Skeletal muscle tissue (tissue), 4 donors: Measurements from ENCODE around the gene NARS2. TPM values are rescaled to one million over a fixed set of nuclear protein-coding genes. Genes with fewer than 3 reads are reported as not detected.
"Not testable (repeated sequence)": the region's sequence is repeated elsewhere in the genome, so short reads cannot be mapped to it uniquely, and the experiment has no call there.

Experiments
- H3K27ac ChIP-seq: one replicate; pipeline ENCODE4 v1.7.0; 2013; ENCODE audit warnings: mild to moderate bottlenecking, low read depth, low read length, inconsistent platforms
- H3K27me3 ChIP-seq, 3 donors: one replicate each; pipeline ENCODE4 v1.7.0; 2013; ENCODE audit warnings: low read length in 3 of 3; ENCODE audit not compliant: control insufficient read depth in 3 of 3, insufficient read depth in 3 of 3
- H3K36me3 ChIP-seq, 3 donors: one replicate each; pipeline ENCODE4 v1.7.0; 2013; ENCODE audit warnings: low read length in 3 of 3; ENCODE audit not compliant: control insufficient read depth in 3 of 3, insufficient read depth in 3 of 3
- H3K4me1 ChIP-seq, 3 donors: one replicate each; pipeline ENCODE4 v1.7.0; 2013; ENCODE audit warnings: low read length in 3 of 3, mild to moderate bottlenecking in 3 of 3; ENCODE audit not compliant: control insufficient read depth in 3 of 3, insufficient read depth in 3 of 3
- H3K4me3 ChIP-seq, 3 donors: one replicate each; pipeline ENCODE4 v1.7.0; 2013; ENCODE audit warnings: low read length in 3 of 3
- H3K9ac ChIP-seq, 3 donors: one replicate each; pipeline ENCODE4 v1.7.0; 2013; ENCODE audit warnings: low read length in 3 of 3, mild to moderate bottlenecking in 3 of 3, moderate library complexity in 2 of 3, low read depth in 1 of 3
- H3K9me3 ChIP-seq, 3 donors: one replicate each; pipeline ENCODE4 v1.7.0; 2013; ENCODE audit warnings: low read length in 3 of 3; ENCODE audit not compliant: control insufficient read depth in 3 of 3
- total RNA-seq: library from RNA; depleted of rRNA; stranded (reverse); fragments of >200 nt; gene quantifications from one replicate; pipeline ENCODE4 v1.2.3, GENCODE V29; 2014
- donor health status: Osteomylitis.

The NARS2 gene
- total RNA-seq, 1 donor from 2014 or later: 17.2 TPM

GRCh38 chr11:78564037-78564436, 10.6 kb downstream of the NARS2 start:
- H3K9ac ChIP-seq, H3K4me1 ChIP-seq, H3K4me3 ChIP-seq, H3K27ac ChIP-seq, H3K9me3 ChIP-seq, H3K27me3 ChIP-seq: not testable (repeated sequence)
- peaks cover 7 to 26% (median 14%) of the 10 kb centered on the region in 3 donors for H3K36me3 ChIP-seq

GRCh38 chr11:78563090-78563489, 11.6 kb downstream of the NARS2 start:
- not testable (repeated sequence) for H3K4me1 ChIP-seq, H3K4me3 ChIP-seq, H3K27ac ChIP-seq, H3K27me3 ChIP-seq, H3K9me3 ChIP-seq
- peak overlapping the region in 1 of 3 donors; percentile 30 for H3K9ac ChIP-seq
- peaks cover 4 to 23% (median 14%) of the 10 kb centered on the region in 3 donors for H3K36me3 ChIP-seq

GRCh38 chr11:78562398-78562797, 12.3 kb downstream of the NARS2 start:
- peaks cover 3 to 20% (median 14%) of the 10 kb centered on the region in 3 donors for H3K36me3 ChIP-seq
- H3K4me1 ChIP-seq: peaks cover 0 to 6% (median 5%) of the 10 kb centered on the region in 3 donors
- H3K4me3 ChIP-seq: no peak overlapping the region
- H3K9me3 ChIP-seq: no peaks in the 10 kb centered on the region
- no peak overlapping the region for H3K27ac ChIP-seq
- H3K27me3 ChIP-seq: no peaks in the 10 kb centered on the region
- peak overlapping the region in 1 of 3 donors; percentile 25 for H3K9ac ChIP-seq

GRCh38 chr11:78560826-78561484, 13.7 kb downstream of the NARS2 start:
- peaks cover 3 to 13% (median 7%) of the 10 kb centered on the region in 3 donors for H3K36me3 ChIP-seq
- peak overlapping the region; percentile 15 for H3K27ac ChIP-seq
- H3K27me3 ChIP-seq: no peaks in the 10 kb centered on the region
- H3K9me3 ChIP-seq: no peaks in the 10 kb centered on the region
- peak overlapping the region in 1 of 3 donors; percentile 23 for H3K4me3 ChIP-seq
- H3K9ac ChIP-seq: no peak overlapping the region
- peaks cover 0 to 6% (median 5%) of the 10 kb centered on the region in 3 donors for H3K4me1 ChIP-seq

GRCh38 chr11:78560153-78560552, 14.5 kb downstream of the NARS2 start:
- Histone ChIP-seq H3K4me1 (peaks cover 0 to 6% (median 5%) of the 10 kb centered on the region in 3 donors), H3K27me3 (no peaks in the 10 kb centered on the region), H3K9ac (no peak overlapping the region), H3K27ac (no peak overlapping the region), H3K4me3 (no peak overlapping the region), H3K36me3 (peaks cover 0 to 7% (median under 1%) of the 10 kb centered on the region in 3 donors), H3K9me3 (no peaks in the 10 kb centered on the region)

- Histone ChIP-seq H3K9ac (no peak overlapping the region), H3K27ac (no peak overlapping the region), H3K9me3 (no peaks in the 10 kb centered on the region), H3K36me3 (peaks cover 0 to 3% (median 0%) of the 10 kb centered on the region in 3 donors), H3K27me3 (no peaks in the 10 kb centered on the region), H3K4me3 (no peak overlapping the region), H3K4me1 (peaks cover 0 to 6% (median 3%) of the 10 kb centered on the region in 3 donors)
These were observed 17.4 kb downstream of the NARS2 start for GRCh38 chr11:78557236-78557635.

GRCh38 chr11:78555592-78555991, 19.1 kb downstream of the NARS2 start:
- Histone ChIP-seq H3K36me3 (peaks cover 0 to 3% (median 0%) of the 10 kb centered on the region in 3 donors), H3K9ac (no peak overlapping the region), H3K27me3 (no peaks in the 10 kb centered on the region), H3K4me1 (peaks cover 0 to 4% (median 0%) of the 10 kb centered on the region in 3 donors), H3K9me3 (no peaks in the 10 kb centered on the region), H3K4me3 (no peak overlapping the region), H3K27ac (no peak overlapping the region)

- H3K4me3 ChIP-seq: no peak overlapping the region
- no peaks in the 10 kb centered on the region for H3K9me3 ChIP-seq
- peaks cover 0 to 1% (median 0%) of the 10 kb centered on the region in 3 donors for H3K36me3 ChIP-seq
- no peak overlapping the region for H3K9ac ChIP-seq
- no peaks in the 10 kb centered on the region for H3K27me3 ChIP-seq
- no peak overlapping the region for H3K27ac ChIP-seq
- peaks cover 0 to 8% (median 0%) of the 10 kb centered on the region in 3 donors for H3K4me1 ChIP-seq
These were observed 21.8 kb downstream of the NARS2 start for GRCh38 chr11:78552881-78553280.

- not testable (repeated sequence) for H3K27me3 ChIP-seq, H3K9ac ChIP-seq, H3K27ac ChIP-seq, H3K9me3 ChIP-seq, H3K4me1 ChIP-seq, H3K4me3 ChIP-seq, H3K36me3 ChIP-seq
These were observed 22.5 kb downstream of the NARS2 start for GRCh38 chr11:78552139-78552538.

- Histone ChIP-seq H3K9ac (no peak overlapping the region), H3K27ac (no peak overlapping the region), H3K9me3 (no peaks in the 10 kb centered on the region), H3K36me3 (peaks cover 0 to 1% (median 0%) of the 10 kb centered on the region in 3 donors), H3K4me1 (peaks cover 0 to 8% (median 0%) of the 10 kb centered on the region in 3 donors), H3K27me3 (no peaks in the 10 kb centered on the region), H3K4me3 (no peak overlapping the region)
These were observed 23.6 kb downstream of the NARS2 start for GRCh38 chr11:78551066-78551465.
